GM23338 (cell line): ENCODE results near the gene RRBP1.

ENCODE experiments used
- CREB1 ChIP-seq: fragments of 250-450 bp; sonication (Bioruptor Pico); IDR thresholded peaks from 2 replicates; pipeline ENCODE4 v1.5.0; 2020; ENCODE audit warnings: low read depth, mild to moderate bottlenecking, moderate library complexity
- CTCF ChIP-seq, 2 experiments: fragments of 200-600 bp in 1 of 2; sonication (generic) in 1 of 2; conservative IDR thresholded peaks; 2 replicates each; pipeline versions ENCODE4 v1.5.1 to v1.6.1; 2016 to 2017; ENCODE audit warnings: antibody characterized with exemption in 2 of 2, low read depth in 2 of 2, mild to moderate bottlenecking in 2 of 2, moderate library complexity in 1 of 2
- ETS1 ChIP-seq: IDR thresholded peaks from 2 replicates; pipeline ENCODE4 v1.6.1; 2016; ENCODE audit warnings: antibody characterized with exemption
- EZH2 ChIP-seq: fragments of 200-600 bp; sonication (generic); IDR thresholded peaks from one replicate; pipeline ENCODE4 v1.8.0; 2017; ENCODE audit warnings: antibody characterized with exemption, mild to moderate bottlenecking, low read depth; ENCODE audit not compliant: unreplicated experiment
- EZH2phosphoT487 ChIP-seq: fragments of 200-600 bp; sonication (generic); IDR thresholded peaks from one replicate; pipeline ENCODE4 v1.8.1; 2018; ENCODE audit warnings: antibody characterized with exemption; ENCODE audit not compliant: unreplicated experiment
- JUNB ChIP-seq: IDR thresholded peaks from one replicate; pipeline ENCODE4 v1.6.1; 2016; ENCODE audit warnings: antibody characterized with exemption; ENCODE audit not compliant: unreplicated experiment
- POLR2AphosphoS5 ChIP-seq: IDR thresholded peaks from 2 replicates; pipeline ENCODE4 v1.6.1; 2016; ENCODE audit warnings: antibody characterized with exemption, low read depth
- REST ChIP-seq: IDR thresholded peaks from one replicate; pipeline ENCODE4 v1.6.1; 2018; ENCODE audit warnings: antibody characterized with exemption; ENCODE audit not compliant: unreplicated experiment
- STAT1 ChIP-seq: IDR thresholded peaks from one replicate; pipeline ENCODE4 v1.6.1; 2016; ENCODE audit warnings: antibody characterized with exemption; ENCODE audit not compliant: unreplicated experiment
- ZNF462 ChIP-seq: fragments of 250-450 bp; sonication (Bioruptor Pico); IDR thresholded peaks from 2 replicates; pipeline ENCODE4 v1.5.0; 2020; ENCODE audit warnings: mild to moderate bottlenecking, moderate library complexity

GRCh38 chr20:17568045-17568788, 113.8 kb downstream of the RRBP1 start:
- TF ChIP-seq CTCF (conservative IDR thresholded peaks at IDR 0.05; ENCODE audit: low read depth in 2 of 2): no peak
- TF ChIP-seq EZH2: no peak
- no peak for TF ChIP-seq REST
- no peak for TF ChIP-seq STAT1
- no peak for TF ChIP-seq ZNF462 (CRISPR knock-in tag)
- TF ChIP-seq EZH2phosphoT487: no peak
- no peak for TF ChIP-seq POLR2AphosphoS5
- no peak for TF ChIP-seq CREB1 (CRISPR knock-in tag)
- no peak for TF ChIP-seq ETS1
- TF ChIP-seq JUNB: no peak
